Suprapubic skin (tissue), 4 donors: ENCODE data around the gene GSTO2. TPM values are rescaled to one million over a fixed set of nuclear protein-coding genes. Genes with fewer than 3 reads are reported as not detected.

Source experiments
- DNase-seq, 2 donors: peaks; one replicate each; pipeline ENCODE4 v3.0.0-alpha.2; 2019; ENCODE audit warnings: low spot score in 2 of 2
- H3K27ac ChIP-seq: fragments of 200-600 bp; sonication (generic); one replicate; pipeline ENCODE4 v1.5.1; 2019
- H3K27me3 ChIP-seq: fragments of 200-600 bp; sonication (generic); one replicate; pipeline ENCODE4 v1.5.1; 2019
- H3K36me3 ChIP-seq: fragments of 200-600 bp; sonication (generic); one replicate; pipeline ENCODE4 v1.5.1; 2019
- H3K4me1 ChIP-seq: fragments of 200-600 bp; sonication (generic); one replicate; pipeline ENCODE4 v1.5.1; 2019
- H3K4me3 ChIP-seq: fragments of 200-600 bp; sonication (generic); one replicate; pipeline ENCODE4 v1.5.1; 2019; ENCODE audit warnings: mild to moderate bottlenecking
- H3K9me3 ChIP-seq: fragments of 200-600 bp; sonication (generic); one replicate; pipeline ENCODE4 v1.5.1; 2019
- CTCF ChIP-seq, 2 donors: fragments of 200-600 bp in 1 of 2; fragments of 450-650 bp in 1 of 2; sonication (generic) in 1 of 2; IDR thresholded peaks; one replicate each; pipeline ENCODE4 v1.5.1; 2016 to 2019; ENCODE audit warnings: antibody characterized with exemption in 2 of 2, mild to moderate bottlenecking in 1 of 2, moderate library complexity in 1 of 2
- EP300 ChIP-seq: sonication (generic); formaldehyde crosslinking; IDR thresholded peaks from one replicate; pipeline ENCODE4 v1.6.1; 2017; ENCODE audit warnings: antibody characterized with exemption
- POLR2A ChIP-seq, 2 donors: fragments of 450-650 bp; IDR thresholded peaks; one replicate each; pipeline ENCODE4 v1.6.1; 2017; ENCODE audit warnings: antibody characterized with exemption in 2 of 2, mild to moderate bottlenecking in 2 of 2, moderate library complexity in 2 of 2
- POLR2AphosphoS5 ChIP-seq, 3 donors: sonication (generic); formaldehyde crosslinking; IDR thresholded peaks; one replicate each; pipeline ENCODE4 v1.6.1; 2017; ENCODE audit warnings: antibody characterized with exemption in 3 of 3
- WGBS: methylation state at CpG from one replicate; pipeline ENCODE4 v1.1.5; 2018; 5-methylcytosine and 5-hydroxymethylcytosine counted together
- total RNA-seq, 4 donors: library from RNA; depleted of rRNA; stranded (reverse); fragments of >200 nt; gene quantifications; one replicate each; pipeline ENCODE4 v1.1.0, GENCODE V29; 2016

The GSTO2 gene
- total RNA-seq, 4 donors from 2014 or later, result 19.0 to 35.5 (median 25.4) TPM

DNA sequence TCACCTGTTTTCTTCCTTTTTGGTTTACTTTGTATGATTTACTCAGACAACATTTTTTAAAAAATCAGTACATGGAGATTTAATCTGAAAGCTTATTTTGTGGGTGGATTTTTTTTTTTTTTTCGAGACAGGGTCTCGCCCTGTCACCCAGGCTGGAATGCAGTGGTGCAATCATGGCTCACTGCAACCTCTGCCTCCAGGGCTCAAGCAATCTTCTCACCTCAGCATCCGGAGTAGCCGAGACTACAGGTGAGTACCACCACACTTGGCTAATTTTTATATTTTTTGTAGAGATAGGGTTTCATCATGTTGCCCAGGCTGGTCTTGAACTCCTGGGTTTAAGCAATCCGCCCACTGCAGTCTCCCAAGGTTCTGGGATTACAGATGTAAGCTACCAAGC, 11.7 kb upstream of the GSTO2 start:
- Histone ChIP-seq H3K9me3 (no peaks in the 10 kb centered on the region), H3K27me3 (no peaks in the 10 kb centered on the region), H3K36me3 (peaks cover 36% of the 10 kb centered on the region), H3K4me1 (peaks cover 58% of the 10 kb centered on the region), H3K4me3 (no peak overlapping the region), H3K27ac (no peak overlapping the region)
- TF ChIP-seq EP300 (no peak), POLR2A (IDR thresholded peaks at IDR 0.05) (no peak), CTCF (IDR thresholded peaks at IDR 0.05) (no peak), POLR2AphosphoS5 (IDR thresholded peaks at IDR 0.05) (no peak)
- no peak for DNase-seq
- WGBS, result 86% methylated on average over 5 of the region's 5 CpGs

- peaks cover 58% of the 10 kb centered on the region for H3K4me1 ChIP-seq
- H3K4me3 ChIP-seq, result no peak overlapping the region
- no peaks in the 10 kb centered on the region for H3K9me3 ChIP-seq
- TF ChIP-seq CTCF (IDR thresholded peaks at IDR 0.05), result no peak
- no peak for TF ChIP-seq EP300
- TF ChIP-seq POLR2AphosphoS5 (IDR thresholded peaks at IDR 0.05), result no peak
- TF ChIP-seq POLR2A (IDR thresholded peaks at IDR 0.05), result no peak
- no peaks in the 10 kb centered on the region for H3K27me3 ChIP-seq
- no peak for DNase-seq
- H3K36me3 ChIP-seq, result peaks cover 46% of the 10 kb centered on the region
- no peak overlapping the region for H3K27ac ChIP-seq
- 83% methylated on average over 3 of the region's 3 CpGs for WGBS
Observed at GRCh38 chr10:104258209-104258608, 10.8 kb upstream of the GSTO2 start.

- H3K27me3 ChIP-seq, result no peaks in the 10 kb centered on the region
- H3K36me3 ChIP-seq, result peaks cover 55% of the 10 kb centered on the region
- H3K9me3 ChIP-seq, result no peaks in the 10 kb centered on the region
- H3K27ac ChIP-seq, result peak overlapping the region; percentile 78
- no peak for DNase-seq
- whole genome bisulfite sequencing, result 51% methylated on average over 3 of the region's 3 CpGs
- no peak for TF ChIP-seq EP300
- no peak for TF ChIP-seq POLR2A (IDR thresholded peaks at IDR 0.05)
- TF ChIP-seq POLR2AphosphoS5 (IDR thresholded peaks at IDR 0.05), result no peak
- TF ChIP-seq CTCF (IDR thresholded peaks at IDR 0.05), result no peak
- peaks cover 58% of the 10 kb centered on the region for H3K4me1 ChIP-seq
- H3K4me3 ChIP-seq, result no peak overlapping the region
Observed at GRCh38 chr10:104259456-104259855, 9.5 kb upstream of the GSTO2 start.

DNA sequence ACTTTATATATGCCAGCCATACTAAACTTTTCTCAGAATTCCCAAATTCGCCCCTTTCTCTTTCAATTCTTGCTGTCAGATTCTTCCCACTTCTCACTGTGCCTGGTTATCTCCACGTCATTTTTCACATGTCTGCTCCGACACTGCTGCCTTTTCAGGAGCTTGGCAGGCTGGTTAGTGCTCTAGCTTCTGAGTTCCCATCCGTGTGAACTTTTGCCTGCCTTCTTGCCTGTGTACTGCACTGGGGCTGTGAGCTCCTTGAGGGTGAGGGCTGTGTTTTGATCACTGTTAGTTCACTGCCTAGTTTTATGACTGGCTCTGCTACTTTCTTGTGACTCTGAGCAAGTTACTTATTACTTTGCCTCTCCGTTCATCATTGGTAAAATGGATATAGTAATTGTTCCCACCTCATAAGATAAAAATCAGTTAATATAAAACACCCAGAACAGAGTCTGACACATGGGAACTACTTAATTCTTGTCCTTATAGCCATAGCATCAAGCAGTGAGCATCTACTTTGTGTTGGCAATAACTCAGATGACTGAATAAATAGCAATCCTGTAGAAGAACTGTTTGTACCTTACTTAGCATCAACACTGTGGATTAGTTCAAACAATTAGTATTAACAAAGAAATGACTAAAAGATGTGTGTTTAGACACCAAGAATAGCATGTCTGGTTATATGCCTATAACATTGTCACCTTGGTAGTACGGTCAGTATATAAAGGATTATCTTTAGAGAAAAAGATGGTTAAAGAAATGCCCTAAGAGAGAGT, 8.8 kb upstream of the GSTO2 start:
- 59% methylated on average over 6 of the region's 6 CpGs for WGBS
- TF ChIP-seq POLR2AphosphoS5 (IDR thresholded peaks at IDR 0.05) (no peak), CTCF (IDR thresholded peaks at IDR 0.05) (no peak), POLR2A (IDR thresholded peaks at IDR 0.05) (no peak), EP300 (no peak)
- no peaks in the 10 kb centered on the region for H3K27me3 ChIP-seq
- no peak for DNase-seq
- peak overlapping the region; percentile 78 for H3K27ac ChIP-seq
- H3K4me3 ChIP-seq, result no peak overlapping the region
- H3K9me3 ChIP-seq, result no peaks in the 10 kb centered on the region
- H3K4me1 ChIP-seq, result peaks cover 58% of the 10 kb centered on the region
- H3K36me3 ChIP-seq, result peaks cover 62% of the 10 kb centered on the region

DNA sequence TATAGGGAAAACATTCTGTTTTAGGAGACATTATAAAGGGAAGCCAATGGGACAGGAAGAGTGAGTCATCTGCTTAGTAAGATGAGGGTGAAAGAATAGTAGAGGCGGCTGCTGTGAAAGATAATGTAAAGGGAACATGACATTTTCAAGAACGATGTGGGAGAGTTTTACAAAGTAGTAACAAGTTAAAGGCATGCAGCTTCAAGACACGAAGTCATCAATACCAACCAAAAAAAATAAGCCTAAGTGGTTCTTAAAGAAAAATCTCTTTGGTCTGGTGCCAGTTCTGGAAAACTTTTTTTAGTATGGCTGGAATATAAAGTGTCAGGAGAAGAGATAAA, 8.2 kb upstream of the GSTO2 start:
- H3K27me3 ChIP-seq, result no peaks in the 10 kb centered on the region
- no peaks in the 10 kb centered on the region for H3K9me3 ChIP-seq
- H3K36me3 ChIP-seq, result peaks cover 68% of the 10 kb centered on the region
- no peak for TF ChIP-seq EP300
- TF ChIP-seq POLR2AphosphoS5 (IDR thresholded peaks at IDR 0.05), result no peak
- H3K4me3 ChIP-seq, result no peak overlapping the region
- peaks cover 55% of the 10 kb centered on the region for H3K4me1 ChIP-seq
- no peak for DNase-seq
- 25% methylated on average over 3 of the region's 3 CpGs for WGBS
- peak overlapping the region; percentile 78 for H3K27ac ChIP-seq
